ENCODE measurements around the gene AQP12B. TPM values are rescaled to one million over a fixed set of nuclear protein-coding genes. Genes with fewer than 3 reads are reported as not detected.

The AQP12B gene
- total RNA-seq, 1 experiment from 2014 or later: not detected

DNA sequence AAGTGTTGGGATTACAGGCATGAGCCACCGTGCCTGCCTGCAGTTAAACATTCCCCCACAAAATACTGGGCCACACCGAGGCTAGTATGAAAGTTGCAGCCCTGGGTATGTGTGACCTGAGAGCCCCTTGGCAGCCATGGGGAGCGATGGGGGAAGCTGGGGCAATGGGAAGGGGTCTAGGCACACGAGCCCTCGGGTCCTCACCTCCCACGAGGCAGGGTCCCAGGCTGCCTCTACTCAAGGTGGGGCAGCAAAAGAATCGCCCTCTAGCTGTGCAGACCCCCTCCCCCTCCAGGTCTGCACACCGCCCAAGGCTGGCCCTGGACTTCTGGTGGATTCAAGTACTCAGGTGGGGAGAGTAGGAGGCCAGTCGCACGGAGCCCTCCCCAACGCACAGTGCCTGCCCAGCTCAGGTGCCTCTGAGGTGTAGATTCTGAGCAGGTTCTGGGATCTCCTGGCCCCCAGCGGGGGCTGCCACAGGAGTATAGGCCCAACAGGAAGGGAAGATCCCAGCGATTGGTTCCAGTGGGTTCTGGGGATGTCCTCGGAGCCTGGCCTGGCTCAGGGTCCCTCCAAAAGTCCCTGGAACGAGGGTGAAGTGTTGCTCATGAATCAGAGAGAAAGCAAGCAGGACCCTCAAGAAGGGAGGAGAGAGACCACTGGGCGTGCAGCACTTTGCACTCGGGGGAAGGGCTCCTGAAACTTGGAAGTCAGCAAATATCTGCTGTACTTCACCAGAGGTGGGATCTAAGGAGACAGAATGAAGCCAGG, 54.8 kb downstream of the AQP12B start:
- POLR2A ChIA-PET: no interaction called here
- CTCF ChIA-PET: interaction anchor here (0.6 kb wide), 1 partner anchor 10 kb away, joined by 4 read pairs; no protein-coding TSS in a partner anchor
- Mint-ChIP-seq H3K9me3 (ENCODE audit: unreplicated experiment) (peaks cover 5% of the 10 kb centered on the region), H3K27ac (ENCODE audit: unreplicated experiment) (no peak overlapping the region), H3K4me3 (ENCODE audit: unreplicated experiment) (no peak overlapping the region), H3K27me3 (ENCODE audit: insufficient read depth, unreplicated experiment) (no peaks in the 10 kb centered on the region), H3K4me1 (ENCODE audit: low read depth, unreplicated experiment) (no peaks in the 10 kb centered on the region), H3K36me3 (ENCODE audit: insufficient read depth, unreplicated experiment) (peaks cover 11% of the 10 kb centered on the region)
- Histone ChIP-seq H3K36me3 (ENCODE audit: control insufficient read depth, insufficient read depth, low read length) (no peaks in the 10 kb centered on the region; the same call in none of the 2 replicates), H3K9me3 (no peaks in the 10 kb centered on the region), H3K27me3 (replicated peaks; ENCODE audit: control insufficient read depth, insufficient read depth, low read length) (no peaks in the 10 kb centered on the region), H3K4me3 (ENCODE audit: low read depth, low read length) (no peak overlapping the region), H3K4me1 (no peaks in the 10 kb centered on the region)
- peak in 1 of 2 experiments; percentile 9 for DNase-seq
- TF ChIP-seq, protein P1, sequence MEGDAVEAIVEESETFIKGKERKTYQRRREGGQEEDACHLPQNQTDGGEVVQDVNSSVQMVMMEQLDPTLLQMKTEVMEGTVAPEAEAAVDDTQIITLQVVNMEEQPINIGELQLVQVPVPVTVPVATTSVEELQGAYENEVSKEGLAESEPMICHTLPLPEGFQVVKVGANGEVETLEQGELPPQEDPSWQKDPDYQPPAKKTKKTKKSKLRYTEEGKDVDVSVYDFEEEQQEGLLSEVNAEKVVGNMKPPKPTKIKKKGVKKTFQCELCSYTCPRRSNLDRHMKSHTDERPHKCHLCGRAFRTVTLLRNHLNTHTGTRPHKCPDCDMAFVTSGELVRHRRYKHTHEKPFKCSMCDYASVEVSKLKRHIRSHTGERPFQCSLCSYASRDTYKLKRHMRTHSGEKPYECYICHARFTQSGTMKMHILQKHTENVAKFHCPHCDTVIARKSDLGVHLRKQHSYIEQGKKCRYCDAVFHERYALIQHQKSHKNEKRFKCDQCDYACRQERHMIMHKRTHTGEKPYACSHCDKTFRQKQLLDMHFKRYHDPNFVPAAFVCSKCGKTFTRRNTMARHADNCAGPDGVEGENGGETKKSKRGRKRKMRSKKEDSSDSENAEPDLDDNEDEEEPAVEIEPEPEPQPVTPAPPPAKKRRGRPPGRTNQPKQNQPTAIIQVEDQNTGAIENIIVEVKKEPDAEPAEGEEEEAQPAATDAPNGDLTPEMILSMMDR (IDR thresholded peaks at IDR 0.05; ENCODE audit: insufficient read depth in 1 of 2, low read depth in 1 of 2, low read length in 1 of 2, severe bottlenecking in 1 of 2, unreplicated experiment in 1 of 2): no peak
- BruUV-seq (replicated peaks): no TSS peak
- intact Hi-C loops (cut with micrococcal nuclease; ENCODE audit: unreplicated experiment): no loop called here

DNA sequence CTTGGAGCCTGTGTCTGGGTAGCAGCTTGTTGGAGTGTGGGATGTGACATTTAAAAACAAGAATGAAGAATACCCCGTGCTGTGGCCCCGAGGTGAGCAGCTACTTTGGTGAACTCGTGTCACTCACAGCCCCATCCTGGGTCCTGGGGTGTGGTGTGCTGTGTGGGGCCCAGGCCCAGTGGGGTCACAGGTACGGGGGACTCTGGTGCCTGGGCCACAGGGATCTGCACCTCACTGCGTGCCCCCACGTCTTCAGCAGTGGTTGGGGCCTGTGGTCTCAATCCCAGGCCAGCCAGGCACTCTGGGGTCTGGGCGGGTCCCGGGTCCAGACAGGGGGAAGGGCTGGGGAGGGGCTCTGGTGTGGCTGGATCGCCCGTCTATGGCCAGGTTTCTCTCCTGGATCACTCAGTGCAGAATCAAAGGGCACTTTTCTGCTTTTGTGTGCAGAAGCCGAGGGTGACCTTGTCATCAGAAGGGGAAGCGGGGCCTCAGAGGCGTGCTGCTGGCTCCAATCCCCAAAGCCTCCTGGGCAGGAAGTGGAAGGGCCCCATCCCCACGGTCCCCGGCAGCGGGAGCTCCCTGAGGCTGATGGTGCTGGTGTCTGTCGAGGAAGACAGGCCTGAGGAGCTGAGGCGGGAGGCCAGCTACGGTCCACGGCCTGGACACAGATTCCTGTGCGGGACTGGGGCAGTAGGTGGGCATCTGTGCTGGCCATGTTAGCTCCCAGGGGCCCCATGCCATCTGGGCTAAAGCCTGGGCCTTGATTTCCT, 56.0 kb downstream of the AQP12B start:
- no peaks in the 10 kb centered on the region for H3K4me1 ChIP-seq
- POLR2A ChIA-PET: no interaction called here
- no peak overlapping the region for H3K4me3 ChIP-seq (ENCODE audit: low read depth, low read length)
- TF ChIP-seq, protein P1 (IDR thresholded peaks at IDR 0.05; ENCODE audit: insufficient read depth in 1 of 2, low read depth in 1 of 2, low read length in 1 of 2, severe bottlenecking in 1 of 2, unreplicated experiment in 1 of 2): no peak
- Mint-ChIP-seq H3K4me3 (ENCODE audit: unreplicated experiment) (no peak overlapping the region), H3K36me3 (ENCODE audit: insufficient read depth, unreplicated experiment) (peaks cover 10% of the 10 kb centered on the region), H3K27ac (ENCODE audit: unreplicated experiment) (no peak overlapping the region), H3K27me3 (ENCODE audit: insufficient read depth, unreplicated experiment) (no peaks in the 10 kb centered on the region), H3K9me3 (ENCODE audit: unreplicated experiment) (no peaks in the 10 kb centered on the region), H3K4me1 (ENCODE audit: low read depth, unreplicated experiment) (no peaks in the 10 kb centered on the region)
- CTCF ChIA-PET: no interaction called here
- peak in 1 of 2 experiments; percentile 30 for DNase-seq
- BruUV-seq (replicated peaks): no TSS peak
- no peaks in the 10 kb centered on the region for H3K9me3 ChIP-seq
- intact Hi-C loops (cut with micrococcal nuclease; ENCODE audit: unreplicated experiment): no loop called here
- H3K36me3 ChIP-seq (ENCODE audit: control insufficient read depth, insufficient read depth, low read length): no peaks in the 10 kb centered on the region; the same call in none of the 2 replicates
- no peaks in the 10 kb centered on the region for H3K27me3 ChIP-seq (replicated peaks; ENCODE audit: control insufficient read depth, insufficient read depth, low read length)

Other genes with a start within 250 kb of the AQP12B start
- gene GPC1, start 247.2 kb downstream of the AQP12B start, total RNA-seq (2022): 39.9 and 45.2 TPM in 2 replicates
- gene ANKMY1, start 124.9 kb downstream of the AQP12B start, total RNA-seq (2022): 12.2 and 16.6 TPM in 2 replicates
- gene DUSP28, start 122.5 kb downstream of the AQP12B start, total RNA-seq (2022): 2.2 and 2.3 TPM in 2 replicates
- 22.6 and 25.6 TPM in 2 replicates for gene RNPEPL1, start 114.4 kb downstream of the AQP12B start, total RNA-seq (2022)
- 27.8 and 30.9 TPM in 2 replicates for gene CAPN10, start 96.2 kb downstream of the AQP12B start, total RNA-seq (2022)
- gene GPR35, start 57.4 kb downstream of the AQP12B start, total RNA-seq (2022): 21.3 and 21.5 TPM in 2 replicates
- not detected in 2 replicates for gene AQP12A, start 9.0 kb upstream of the AQP12B start, total RNA-seq (2022)
- 29.8 and 33.1 TPM in 2 replicates for gene KIF1A, start 137.3 kb upstream of the AQP12B start, total RNA-seq (2022)
- gene AGXT, start 185.9 kb upstream of the AQP12B start, total RNA-seq (2022): 0.20 and 0.39 TPM in 2 replicates
- gene MAB21L4, start 213.3 kb upstream of the AQP12B start, total RNA-seq (2022): 53.1 and 69.9 TPM in 2 replicates
- not detected in 2 replicates for gene CROCC2, start 223.5 kb upstream of the AQP12B start, total RNA-seq (2022)